HG02943 (cell line): ENCODE measurements around the gene TNFRSF18.
"Not testable (repeated sequence)": the region's sequence is repeated elsewhere in the genome, so short reads cannot be mapped to it uniquely, and the experiment has no call there.

ENCODE experiments used
- ATAC-seq: cut with Tn5 transposase; IDR thresholded peaks from one replicate; pipeline ENCODE4 v1.9.1; 2021; ENCODE audit warnings: mild to moderate bottlenecking, low read depth, moderate library complexity; ENCODE audit not compliant: unreplicated experiment

The TNFRSF18 gene

GRCh38 chr1:1179983-1180861 lies 26.2 kb downstream of the TNFRSF18 start:
- no peak for ATAC-seq

GRCh38 chr1:1179346-1179982 lies 26.9 kb downstream of the TNFRSF18 start:
- no peak for ATAC-seq

DNA sequence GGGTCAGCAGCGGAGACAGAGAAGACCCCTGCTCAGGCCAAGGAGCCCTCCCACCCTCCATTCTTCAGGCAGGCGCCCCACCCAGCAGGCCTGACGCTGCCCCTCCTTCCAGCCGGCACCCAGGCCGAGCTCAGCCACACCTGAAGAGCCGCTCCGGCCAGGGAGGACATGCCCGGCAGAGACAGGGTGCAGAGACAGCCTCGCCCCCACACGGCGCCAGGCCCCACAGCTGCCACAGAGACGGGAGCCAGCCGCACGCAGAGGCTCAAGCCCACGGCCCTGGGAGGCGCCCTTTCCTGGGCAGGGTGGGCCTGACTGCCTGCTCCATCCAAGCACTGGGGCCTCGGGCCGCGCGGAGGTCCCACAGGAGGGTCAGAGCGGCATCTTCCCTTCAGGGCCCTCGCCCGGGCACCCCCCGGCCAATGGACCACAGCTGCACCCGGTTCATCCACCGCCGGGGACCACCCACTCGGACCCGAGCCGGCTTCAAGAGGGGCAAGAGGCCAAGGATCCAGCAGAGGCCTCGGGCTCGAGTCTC lies 27.5 kb downstream of the TNFRSF18 start:
- no peak for ATAC-seq

- ATAC-seq = no peak
Measured at GRCh38 chr1:1177452-1178206, 28.8 kb downstream of the TNFRSF18 start.

GRCh38 chr1:1176931-1177330 lies 29.5 kb downstream of the TNFRSF18 start:
- no peak for ATAC-seq

- ATAC-seq = not testable (repeated sequence)
Measured at GRCh38 chr1:1176063-1176761, 30.2 kb downstream of the TNFRSF18 start.

DNA sequence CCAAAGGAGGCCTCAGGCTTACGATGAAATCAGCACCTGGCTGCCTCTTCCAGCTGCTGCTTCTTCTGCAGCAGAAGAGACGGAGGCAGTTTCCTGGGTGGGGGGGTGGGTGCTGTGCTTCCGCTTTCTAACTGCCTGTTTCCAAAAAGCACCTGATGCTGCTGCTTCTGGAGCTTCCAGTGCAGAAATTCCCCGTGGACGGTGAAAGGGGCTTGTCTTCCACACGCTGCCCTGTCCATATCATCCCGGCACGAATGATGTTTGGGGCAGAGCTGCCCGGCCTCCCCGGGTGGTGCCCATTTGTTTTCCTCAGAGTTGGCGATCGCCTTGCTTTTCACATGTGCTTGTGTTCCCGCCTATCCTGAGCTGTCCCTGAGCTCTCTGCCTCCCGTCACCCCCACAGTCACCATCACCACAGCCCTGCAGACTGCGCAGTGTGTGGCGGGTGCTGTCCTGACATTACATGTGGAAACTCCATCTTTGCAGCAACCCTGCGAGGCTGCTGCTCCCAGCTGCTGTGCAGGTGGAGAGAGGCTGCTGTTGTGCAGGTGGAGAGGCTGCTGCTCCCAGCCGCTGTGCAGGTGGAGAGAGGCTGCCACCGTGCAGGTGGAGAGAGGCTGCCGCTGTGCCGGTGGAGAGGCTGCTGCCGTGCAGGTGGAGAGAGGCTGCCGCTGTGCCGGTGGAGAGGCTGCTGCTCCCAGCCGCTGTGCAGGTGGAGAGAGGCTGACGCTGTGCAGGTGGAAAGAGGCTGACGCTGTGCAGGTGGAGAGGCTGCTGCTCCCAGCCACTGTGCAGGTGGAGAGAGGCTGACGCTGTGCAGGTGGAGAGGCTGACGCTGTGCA lies 30.9 kb downstream of the TNFRSF18 start:
- ATAC-seq = no peak

- no peak for ATAC-seq
Measured at GRCh38 chr1:1173793-1174415, 32.5 kb downstream of the TNFRSF18 start, which contains the start of gene TTLL10. TTLL10 (plus strand) TSS chr1:1173880; CDS start chr1:1179216, 5,336 bp downstream.

- no peak for ATAC-seq
Measured at GRCh38 chr1:1173061-1173792, 33.2 kb downstream of the TNFRSF18 start.

- no peak for ATAC-seq
Measured at GRCh38 chr1:1171546-1172340, 34.6 kb downstream of the TNFRSF18 start.

DNA sequence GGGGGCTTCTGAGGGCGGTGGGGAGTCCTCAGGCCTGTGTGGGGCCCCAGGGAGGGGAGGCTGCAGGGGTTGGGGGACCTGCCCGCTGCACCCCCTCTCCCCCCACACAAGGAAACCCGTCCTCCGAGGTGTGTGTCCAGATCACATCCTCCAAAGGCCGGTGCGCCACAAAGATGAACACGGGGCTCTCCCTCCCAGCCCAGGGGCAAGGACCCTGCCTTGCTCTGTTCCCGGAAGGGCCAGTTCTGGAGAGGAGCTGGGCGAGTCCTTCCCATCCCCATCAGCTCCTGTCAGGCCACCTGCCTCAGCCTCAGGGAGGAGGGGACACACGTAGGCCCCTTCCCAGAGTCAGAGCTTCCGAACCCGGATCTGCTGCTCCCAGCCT lies 35.2 kb downstream of the TNFRSF18 start:
- ATAC-seq = no peak

DNA sequence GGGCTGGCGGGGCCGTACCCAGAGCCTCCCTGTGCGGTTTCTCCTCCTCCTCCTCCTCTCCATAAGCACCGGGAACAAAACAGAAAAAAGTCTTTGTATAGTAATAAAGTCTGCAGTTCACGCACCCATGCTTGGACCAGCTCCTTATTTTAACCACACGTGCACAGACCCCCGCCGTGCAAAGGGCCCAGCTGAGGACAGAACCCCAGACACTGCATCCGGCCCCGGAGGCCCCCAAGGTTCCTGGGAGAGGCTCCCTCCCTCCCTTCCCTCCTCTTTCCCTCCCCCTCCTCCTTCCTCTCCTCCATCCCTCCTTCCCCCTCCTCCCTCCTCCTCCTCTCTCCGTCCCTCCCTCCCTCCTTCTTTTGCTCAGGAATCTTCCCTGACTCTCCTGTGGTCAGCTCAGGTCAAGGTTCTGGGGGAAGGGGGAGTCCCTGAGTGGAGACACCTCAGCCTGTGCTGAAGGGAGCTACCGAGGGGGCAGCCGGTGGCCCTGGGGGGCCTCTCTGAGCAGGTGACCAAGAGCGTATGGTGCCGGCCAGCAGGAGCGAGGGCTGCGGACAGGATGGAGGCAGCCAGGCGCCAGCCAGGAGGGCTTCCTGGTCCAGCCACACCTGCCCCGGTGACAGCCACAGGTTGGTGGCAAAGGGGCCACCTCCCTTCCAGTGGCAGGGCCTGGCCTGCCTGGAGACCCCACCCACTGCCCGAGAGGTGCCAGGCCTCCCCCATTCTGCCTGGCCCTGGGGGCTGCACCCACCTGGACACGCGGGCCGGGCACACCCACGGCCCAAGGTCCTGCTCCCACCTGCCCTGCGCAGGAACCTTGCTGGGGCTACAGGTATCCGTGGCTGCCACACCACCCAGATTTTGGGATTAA lies 35.9 kb downstream of the TNFRSF18 start:
- ATAC-seq = no peak

DNA sequence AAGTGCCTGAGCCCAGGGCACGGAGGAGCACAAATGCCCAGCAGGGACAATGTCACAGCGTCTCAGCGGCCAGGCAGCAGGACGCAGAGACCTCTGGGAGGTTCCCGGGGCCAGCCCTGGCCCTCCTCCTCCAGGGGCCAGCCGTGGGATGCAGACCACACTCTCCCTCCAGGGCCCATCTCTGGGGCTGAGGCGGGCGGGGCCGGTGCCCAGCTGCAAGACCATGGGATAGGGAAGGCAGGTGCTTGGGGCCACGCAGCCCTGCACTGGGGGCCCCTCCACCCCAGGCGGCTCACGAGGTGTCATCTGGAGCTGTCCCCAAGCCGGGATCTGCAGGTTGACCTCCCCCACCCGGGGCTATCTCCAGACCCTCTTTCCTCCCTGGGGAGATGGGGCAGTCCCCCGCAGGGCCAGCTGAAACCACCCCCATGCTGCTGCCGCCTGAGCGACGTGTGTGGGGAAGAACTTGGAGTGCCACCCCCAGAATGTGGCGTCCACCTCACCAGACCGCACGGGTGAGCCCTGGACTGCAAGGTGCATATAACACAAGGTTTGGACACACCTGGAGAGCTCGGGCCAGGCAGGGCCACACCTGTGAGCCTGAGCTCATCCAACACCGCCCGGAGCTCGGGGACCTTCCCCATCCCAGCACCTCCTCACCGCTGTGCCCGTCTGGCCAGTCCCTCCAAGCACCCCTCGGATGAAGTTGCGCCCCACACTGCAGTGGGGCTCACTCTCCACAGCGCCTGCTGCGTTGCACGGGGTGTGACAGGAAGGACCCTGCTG lies 36.8 kb downstream of the TNFRSF18 start:
- no peak for ATAC-seq

DNA sequence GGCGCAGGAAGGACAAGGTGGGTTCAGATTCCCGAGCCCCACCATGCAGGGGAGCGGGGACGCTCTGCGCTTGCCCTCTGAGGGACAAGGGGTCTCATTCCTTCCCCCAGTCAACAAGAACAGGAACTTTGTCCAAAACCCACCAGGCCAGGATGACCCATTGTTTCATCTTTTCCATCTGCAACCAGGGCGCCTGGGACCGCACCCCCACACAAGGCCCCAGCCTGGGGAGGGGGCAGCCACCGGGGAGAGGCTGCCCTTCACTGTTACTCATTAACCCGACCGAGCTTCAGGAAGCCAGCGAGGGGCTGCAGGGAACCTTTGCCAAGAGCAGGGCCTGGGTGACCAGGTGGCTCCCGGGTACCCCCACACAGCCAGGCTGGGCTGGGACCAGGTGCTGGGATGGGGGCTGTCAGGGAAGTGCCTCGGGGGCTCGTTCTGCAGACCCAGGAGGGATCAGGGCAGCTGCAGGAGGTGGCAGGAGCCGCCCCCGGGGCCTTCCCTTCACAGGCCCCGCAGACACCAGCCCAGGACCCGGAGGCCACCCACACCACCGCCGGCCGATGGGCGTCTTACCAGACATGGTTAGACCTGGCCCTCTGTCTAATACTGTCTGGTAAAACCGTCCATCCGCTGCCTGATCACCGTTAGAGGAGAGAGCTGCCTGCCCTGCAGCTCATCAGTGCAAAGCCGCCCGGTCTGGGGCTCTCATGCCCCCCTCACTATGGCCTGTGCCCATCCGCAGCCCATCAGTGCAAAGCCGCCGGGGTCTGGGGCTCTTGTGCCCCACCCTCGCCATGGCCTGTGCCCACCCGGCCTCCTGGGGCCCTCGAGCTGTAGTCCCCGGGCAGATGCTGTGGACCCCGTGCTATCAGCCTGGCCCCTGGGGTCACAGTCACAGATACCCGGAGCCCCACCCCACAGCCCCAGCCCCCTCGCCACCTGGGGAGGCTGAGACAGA lies 37.7 kb downstream of the TNFRSF18 start:
- no peak for ATAC-seq
